Cortex of kidney (tissue), 1 donor: ENCODE measurements around the gene SQSTM1.

ENCODE experiments used
- DNase-seq: peaks from one replicate; lab custom pipeline; 2025; lab: John Stamatoyannopoulos, UW

The SQSTM1 gene

GRCh38 chr5:179795049-179795862, 25.4 kb upstream of the SQSTM1 start:
- DNase-seq = no peak

GRCh38 chr5:179795863-179796833, 24.6 kb upstream of the SQSTM1 start:
- DNase-seq = peak; percentile 32

GRCh38 chr5:179796877-179797608, 23.7 kb upstream of the SQSTM1 start:
- DNase-seq = no peak

GRCh38 chr5:179797741-179798140, 23.0 kb upstream of the SQSTM1 start:
- DNase-seq = no peak

- no peak for DNase-seq
Measured at GRCh38 chr5:179798144-179798770, 22.4 kb upstream of the SQSTM1 start.

GRCh38 chr5:179798771-179799643, 21.7 kb upstream of the SQSTM1 start:
- DNase-seq = no peak

GRCh38 chr5:179799644-179799973, 21.1 kb upstream of the SQSTM1 start:
- DNase-seq = no peak

GRCh38 chr5:179800071-179800695, 20.5 kb upstream of the SQSTM1 start:
- no peak for DNase-seq

- no peak for DNase-seq
Measured at GRCh38 chr5:179800696-179801201, 20.0 kb upstream of the SQSTM1 start.

- no peak for DNase-seq
Measured at GRCh38 chr5:179801304-179802206, 19.1 kb upstream of the SQSTM1 start.

- DNase-seq = no peak
Measured at GRCh38 chr5:179802207-179802883, 18.4 kb upstream of the SQSTM1 start.

GRCh38 chr5:179802950-179803562, 17.6 kb upstream of the SQSTM1 start:
- DNase-seq = no peak

- no peak for DNase-seq
Measured at GRCh38 chr5:179803651-179804554, 16.8 kb upstream of the SQSTM1 start.

- DNase-seq = no peak
Measured at GRCh38 chr5:179804555-179804947, 16.2 kb upstream of the SQSTM1 start.

GRCh38 chr5:179805070-179805528, 15.6 kb upstream of the SQSTM1 start:
- DNase-seq = no peak

GRCh38 chr5:179805529-179806249, 15.0 kb upstream of the SQSTM1 start:
- DNase-seq = no peak
